Astrocyte of the cerebellum (primary cell): ENCODE measurements around the gene CDKAL1.
"Not testable (repeated sequence)": the region's sequence is repeated elsewhere in the genome, so short reads cannot be mapped to it uniquely, and the experiment has no call there.

ENCODE experiments used
- DNase-seq: peaks from one replicate; pipeline ENCODE4 v3.0.0-alpha.2; 2011; ENCODE audit warnings: low read depth
- H3K4me3 ChIP-seq: 2 replicates; pipeline ENCODE4 v1.5.1; 2011; ENCODE audit warnings: mild to moderate bottlenecking, low read depth, low read length, moderate library complexity
- in situ Hi-C: cut with HindIII; loops from 2 replicates; pipeline ENCODE4 v1.10.0; 2017; ENCODE audit warnings: low sequenced_read_pairs
- TF ChIP-seq, protein P1 (sequence below): IDR thresholded peaks from 2 replicates; pipeline ENCODE4 v1.5.1; 2012; ENCODE audit warnings: low read length, low read depth, moderate library complexity, mild to moderate bottlenecking; ENCODE audit errors: missing control alignments

CDKAL1 gene

DNA sequence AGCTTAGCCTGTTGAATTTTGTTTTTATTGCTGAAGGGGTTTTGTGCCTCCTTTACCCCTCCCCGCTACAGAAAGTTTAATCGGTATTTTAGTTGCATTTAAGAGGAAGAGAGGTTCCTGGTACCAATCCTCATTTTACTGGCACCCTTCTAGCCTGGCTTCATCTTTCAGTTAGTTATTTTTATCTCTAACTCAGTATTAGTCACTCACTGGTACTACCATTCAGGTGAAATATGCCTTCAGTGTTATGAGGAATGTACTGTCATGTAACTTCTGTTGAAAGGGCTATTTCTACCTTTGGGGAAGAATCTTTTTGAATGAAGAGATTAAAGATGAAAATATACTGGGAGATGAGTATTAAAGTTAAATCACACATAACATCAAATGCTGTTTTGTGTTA lies 211.8 kb downstream of the CDKAL1 start:
- TF ChIP-seq, protein P1, sequence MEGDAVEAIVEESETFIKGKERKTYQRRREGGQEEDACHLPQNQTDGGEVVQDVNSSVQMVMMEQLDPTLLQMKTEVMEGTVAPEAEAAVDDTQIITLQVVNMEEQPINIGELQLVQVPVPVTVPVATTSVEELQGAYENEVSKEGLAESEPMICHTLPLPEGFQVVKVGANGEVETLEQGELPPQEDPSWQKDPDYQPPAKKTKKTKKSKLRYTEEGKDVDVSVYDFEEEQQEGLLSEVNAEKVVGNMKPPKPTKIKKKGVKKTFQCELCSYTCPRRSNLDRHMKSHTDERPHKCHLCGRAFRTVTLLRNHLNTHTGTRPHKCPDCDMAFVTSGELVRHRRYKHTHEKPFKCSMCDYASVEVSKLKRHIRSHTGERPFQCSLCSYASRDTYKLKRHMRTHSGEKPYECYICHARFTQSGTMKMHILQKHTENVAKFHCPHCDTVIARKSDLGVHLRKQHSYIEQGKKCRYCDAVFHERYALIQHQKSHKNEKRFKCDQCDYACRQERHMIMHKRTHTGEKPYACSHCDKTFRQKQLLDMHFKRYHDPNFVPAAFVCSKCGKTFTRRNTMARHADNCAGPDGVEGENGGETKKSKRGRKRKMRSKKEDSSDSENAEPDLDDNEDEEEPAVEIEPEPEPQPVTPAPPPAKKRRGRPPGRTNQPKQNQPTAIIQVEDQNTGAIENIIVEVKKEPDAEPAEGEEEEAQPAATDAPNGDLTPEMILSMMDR, result no peak
- DNase-seq, result no peak
- H3K4me3 ChIP-seq, result no peak overlapping the region
- in situ Hi-C loops, result no loop called here

DNA sequence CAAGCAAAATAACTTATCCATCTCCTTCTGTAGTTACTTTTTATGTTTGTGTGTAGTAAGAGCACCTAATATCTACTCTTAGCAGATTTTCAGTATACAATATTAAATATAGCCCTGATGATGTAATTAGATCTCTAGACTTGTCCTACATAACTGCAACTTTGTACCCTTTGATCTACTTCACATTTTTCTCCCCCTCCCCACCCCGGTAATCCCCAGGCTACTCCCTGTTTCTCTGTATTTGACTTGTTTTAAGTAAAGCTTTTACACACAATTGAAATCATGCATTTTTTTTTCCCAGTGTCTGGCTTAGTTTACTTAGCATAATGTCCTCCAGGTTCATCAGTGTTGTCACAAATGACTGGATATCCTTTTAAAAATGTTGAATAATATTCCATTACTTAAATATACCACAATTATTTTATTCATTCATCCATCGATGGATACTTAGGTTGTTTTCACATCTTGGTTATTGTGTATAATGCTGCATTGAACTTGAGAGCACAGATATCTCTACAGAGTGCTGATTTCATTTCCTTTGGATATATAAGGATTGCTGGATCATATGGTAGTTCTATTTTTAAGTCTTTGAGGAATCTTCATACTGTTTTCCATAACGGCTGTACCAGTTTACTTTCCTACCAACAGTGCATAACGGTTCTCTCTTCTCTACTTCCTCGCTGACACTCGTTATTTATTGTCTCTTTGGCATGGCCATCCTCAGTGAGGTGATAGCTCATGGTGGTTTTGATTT lies 212.7 kb downstream of the CDKAL1 start:
- TF ChIP-seq, protein P1, result no peak
- H3K4me3 ChIP-seq, result no peak overlapping the region
- in situ Hi-C loops, result no loop called here
- DNase-seq, result no peak

- in situ Hi-C loops, result no loop called here
- no peak overlapping the region for H3K4me3 ChIP-seq
- TF ChIP-seq, protein P1, result no peak
- DNase-seq, result peak; percentile 63
These were observed 213.7 kb downstream of the CDKAL1 start for GRCh38 chr6:20747991-20748390.

- H3K4me3 ChIP-seq, result no peak overlapping the region
- TF ChIP-seq, protein P1, result no peak
- no peak for DNase-seq
- in situ Hi-C loops, result no loop called here
These were observed 217.2 kb downstream of the CDKAL1 start for GRCh38 chr6:20751293-20751935.

GRCh38 chr6:20755631-20756030 lies 221.4 kb downstream of the CDKAL1 start:
- no peak for DNase-seq
- in situ Hi-C loops, result no loop called here
- TF ChIP-seq, protein P1, result no peak

DNA sequence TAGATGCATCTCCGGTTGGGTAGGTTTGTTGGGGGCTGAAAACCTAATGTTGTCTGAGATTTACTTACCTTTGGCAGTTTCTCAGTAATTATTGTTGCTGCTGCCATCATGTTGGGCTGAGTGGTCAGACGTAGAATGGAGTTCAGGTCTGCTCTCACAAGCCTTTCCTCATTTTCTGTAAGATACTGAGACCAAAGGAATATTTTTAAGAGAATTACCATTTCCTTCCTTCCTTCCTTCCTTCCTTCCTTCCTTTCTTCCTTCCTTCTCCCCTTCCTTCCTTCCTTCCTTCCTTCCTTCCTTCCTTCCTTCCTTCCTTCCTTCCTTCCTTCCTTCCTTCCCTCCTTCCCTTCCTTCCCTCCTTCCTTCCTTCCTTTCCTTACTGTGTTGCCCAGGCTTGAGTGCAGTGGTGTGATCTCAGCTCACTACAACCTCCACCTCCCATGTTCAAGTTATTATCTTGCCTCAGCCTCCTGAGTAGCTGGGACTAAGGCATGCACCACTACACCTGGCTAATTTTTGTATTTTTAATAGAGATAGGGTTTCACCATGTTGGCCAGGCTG lies 222.4 kb downstream of the CDKAL1 start:
- H3K4me3 ChIP-seq, DNase-seq, in situ Hi-C loops: not testable (repeated sequence)

More at GRCh38 chr6:20755631-20756030, 221.4 kb downstream of the CDKAL1 start:
- no peak overlapping the region for H3K4me3 ChIP-seq

- no peak overlapping the region for H3K4me3 ChIP-seq
- in situ Hi-C loops, result no loop called here
- DNase-seq, result no peak
- TF ChIP-seq, protein P1, result no peak
These were observed 223.5 kb downstream of the CDKAL1 start for GRCh38 chr6:20757761-20758160.
